ENCODE results near the gene C1orf21.

C1orf21 gene

DNA sequence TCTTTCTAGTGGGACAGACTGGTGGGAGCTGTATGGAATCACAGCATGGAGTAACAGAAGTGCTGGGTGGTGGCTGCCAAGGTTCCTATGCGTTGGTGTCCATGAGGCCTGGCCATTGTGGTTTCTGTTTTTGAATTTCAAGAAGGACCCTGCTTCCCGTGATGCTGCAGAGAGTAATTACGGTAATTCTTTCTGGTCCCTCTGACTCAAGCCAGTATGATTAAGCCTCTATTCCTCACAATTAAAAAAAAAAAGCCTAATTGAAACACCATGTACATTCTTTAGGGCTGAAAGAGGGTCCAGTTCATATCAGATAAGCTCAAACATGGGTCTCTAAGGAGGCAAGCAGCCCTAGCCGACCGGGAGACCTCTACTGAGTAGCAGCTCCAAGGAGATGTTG, 10.5 kb upstream of the C1orf21 start:
- in situ Hi-C loops (cut with HindIII; ENCODE audit: low pct_ligation_motif_present, low sequenced_read_pairs) = no loop called here
- DNase-seq = no peak
- Histone ChIP-seq H3K27ac (no peak overlapping the region), H3K27me3 (replicated peaks) (no peaks in the 10 kb centered on the region), H3K36me3 (replicated peaks) (no peaks in the 10 kb centered on the region), H3K4me3 (ENCODE audit: low read depth, low read length) (no peak overlapping the region)
- TF ChIP-seq CTCF (IDR thresholded peaks at IDR 0.05; ENCODE audit: low read depth, low read length, missing control alignments) = no peak

GRCh38 chr1:184379111-184379752, 7.6 kb upstream of the C1orf21 start:
- no peak overlapping the region for H3K4me3 ChIP-seq (ENCODE audit: low read depth, low read length)
- no peak for DNase-seq
- H3K27me3 ChIP-seq (replicated peaks) = no peaks in the 10 kb centered on the region
- H3K36me3 ChIP-seq (replicated peaks) = no peaks in the 10 kb centered on the region
- TF ChIP-seq CTCF (IDR thresholded peaks at IDR 0.05; ENCODE audit: low read depth, low read length, missing control alignments) = peak; percentile 55
- H3K27ac ChIP-seq = no peak overlapping the region
- in situ Hi-C loops (cut with HindIII; ENCODE audit: low pct_ligation_motif_present, low sequenced_read_pairs) = no loop called here

DNA sequence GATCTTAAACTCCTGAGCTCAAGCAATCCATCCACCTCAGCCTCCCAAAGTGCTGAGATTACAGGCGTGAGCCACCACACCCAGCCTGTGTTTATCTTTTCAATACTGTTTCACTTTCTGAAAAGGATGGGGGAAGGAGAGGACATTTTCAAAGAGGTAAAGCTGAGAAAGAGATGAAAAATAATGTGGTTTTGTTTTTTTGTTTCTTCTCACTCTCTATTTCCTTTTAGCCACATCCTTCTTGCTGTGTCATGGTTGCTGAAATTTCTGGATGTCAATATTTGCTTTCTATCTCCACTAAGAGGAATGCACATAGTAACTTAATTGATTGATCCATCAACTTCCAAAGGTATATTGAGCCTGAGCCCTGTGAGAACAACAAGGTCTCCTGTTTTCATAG, 6.4 kb upstream of the C1orf21 start:
- no peak for DNase-seq
- H3K36me3 ChIP-seq (replicated peaks) = no peaks in the 10 kb centered on the region
- no peak for TF ChIP-seq CTCF (IDR thresholded peaks at IDR 0.05; ENCODE audit: low read depth, low read length, missing control alignments)

DNA sequence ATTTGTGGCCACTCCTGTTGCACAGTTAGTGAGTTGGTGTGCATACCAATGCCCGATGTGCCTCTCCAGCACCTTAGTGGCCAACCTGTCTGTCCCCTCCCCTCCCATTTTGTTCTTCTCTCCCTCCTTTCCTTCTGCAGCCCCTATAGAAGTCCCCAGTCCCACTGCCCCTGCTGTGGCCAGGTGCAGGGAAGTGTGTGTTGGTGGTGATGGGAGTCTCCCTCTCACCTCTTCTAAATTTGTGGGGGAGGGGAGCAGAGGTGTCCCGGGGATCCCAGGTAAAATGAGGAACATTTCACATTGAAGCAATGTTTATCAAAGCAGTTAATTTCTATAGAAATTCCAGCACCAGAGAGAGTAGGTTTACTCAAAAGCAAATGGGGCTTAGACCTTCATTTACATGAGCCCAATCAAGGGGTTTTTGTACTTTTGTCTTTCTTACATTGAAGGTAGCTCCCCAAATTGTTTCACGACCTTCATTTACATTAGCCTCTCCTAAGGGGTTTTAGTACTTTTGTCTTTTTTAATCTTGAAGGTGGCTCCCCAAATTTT, 3.0 kb upstream of the C1orf21 start:
- no peak for TF ChIP-seq CTCF (IDR thresholded peaks at IDR 0.05; ENCODE audit: low read depth, low read length, missing control alignments)
- no peaks in the 10 kb centered on the region for H3K36me3 ChIP-seq (replicated peaks)
- no peaks in the 10 kb centered on the region for H3K27me3 ChIP-seq (replicated peaks)
- no peak overlapping the region for H3K27ac ChIP-seq
- no peak for DNase-seq
- in situ Hi-C loops (cut with HindIII; ENCODE audit: low pct_ligation_motif_present, low sequenced_read_pairs) = no loop called here
- no peak overlapping the region for H3K4me3 ChIP-seq (ENCODE audit: low read depth, low read length)

More for the DNA sequence above, 6.4 kb upstream of the C1orf21 start:
- Histone ChIP-seq H3K4me3 (ENCODE audit: low read depth, low read length) (no peak overlapping the region), H3K27ac (no peak overlapping the region), H3K27me3 (replicated peaks) (no peaks in the 10 kb centered on the region)
- in situ Hi-C loops (cut with HindIII; ENCODE audit: low pct_ligation_motif_present, low sequenced_read_pairs) = no loop called here

GRCh38 chr1:184385865-184386311, 941 bp upstream of the C1orf21 start:
- Histone ChIP-seq H3K27ac (peak overlapping the region; percentile 46), H3K36me3 (replicated peaks) (no peaks in the 10 kb centered on the region), H3K27me3 (replicated peaks) (no peaks in the 10 kb centered on the region), H3K4me3 (ENCODE audit: low read depth, low read length) (peak overlapping the region; percentile 69)
- DNase-seq = no peak
- in situ Hi-C loops (cut with HindIII; ENCODE audit: low pct_ligation_motif_present, low sequenced_read_pairs) = no loop called here
- no peak for TF ChIP-seq CTCF (IDR thresholded peaks at IDR 0.05; ENCODE audit: low read depth, low read length, missing control alignments)

GRCh38 chr1:184387069-184387475, 243 bp downstream of the C1orf21 start:
- no peaks in the 10 kb centered on the region for H3K36me3 ChIP-seq (replicated peaks)
- H3K27ac ChIP-seq = peak overlapping the region; percentile 5
- peak overlapping the region; percentile 69 for H3K4me3 ChIP-seq (ENCODE audit: low read depth, low read length)
- in situ Hi-C loops (cut with HindIII; ENCODE audit: low pct_ligation_motif_present, low sequenced_read_pairs) = no loop called here
- no peak for TF ChIP-seq CTCF (IDR thresholded peaks at IDR 0.05; ENCODE audit: low read depth, low read length, missing control alignments)
- no peak for DNase-seq
- no peaks in the 10 kb centered on the region for H3K27me3 ChIP-seq (replicated peaks)

Measured in brain microvascular endothelial cell (primary cell).